HG03095 (cell line): ENCODE results near the gene ICOS.

Experiments used
- ATAC-seq: cut with Tn5 transposase; IDR thresholded peaks from one replicate; pipeline ENCODE4 v1.9.1; 2021; ENCODE audit warnings: moderate library complexity; ENCODE audit not compliant: unreplicated experiment

The ICOS gene

DNA sequence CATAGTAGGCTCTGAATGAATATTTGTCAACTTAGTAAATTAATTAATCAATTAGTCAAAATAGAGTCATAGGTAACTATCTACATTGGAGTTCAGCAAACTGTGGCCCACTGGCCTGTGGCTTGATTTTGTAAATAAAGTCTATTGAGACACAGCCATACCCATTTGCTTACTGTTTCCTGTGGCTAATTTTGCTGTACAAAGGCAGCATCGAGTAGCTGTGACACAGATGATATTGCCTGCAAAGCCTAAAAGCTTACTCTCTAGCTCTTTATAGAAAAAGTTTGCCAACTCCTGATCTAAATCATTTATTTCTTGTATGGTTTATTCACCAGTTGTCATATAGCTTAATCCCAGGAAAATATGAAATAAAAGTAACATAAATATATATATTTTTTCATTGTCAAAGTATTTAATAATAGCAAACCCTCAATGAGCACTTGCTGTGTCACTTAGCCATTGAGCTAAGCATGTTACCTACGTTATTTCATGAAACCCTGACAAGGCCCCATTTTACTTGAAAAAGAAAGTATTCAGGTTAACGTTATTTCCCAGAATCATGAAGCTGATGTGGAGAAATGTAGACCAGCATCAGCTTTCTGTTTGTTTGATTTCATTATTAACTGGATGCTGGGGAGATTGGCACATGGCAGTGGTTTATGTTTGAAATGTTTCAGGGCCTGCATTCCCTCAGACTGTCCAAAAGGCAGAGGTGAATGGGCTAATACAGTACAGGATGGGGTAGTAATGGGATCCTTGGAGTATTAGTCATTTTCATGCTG is 69.6 kb downstream of the ICOS start:
- ATAC-seq: no peak

DNA sequence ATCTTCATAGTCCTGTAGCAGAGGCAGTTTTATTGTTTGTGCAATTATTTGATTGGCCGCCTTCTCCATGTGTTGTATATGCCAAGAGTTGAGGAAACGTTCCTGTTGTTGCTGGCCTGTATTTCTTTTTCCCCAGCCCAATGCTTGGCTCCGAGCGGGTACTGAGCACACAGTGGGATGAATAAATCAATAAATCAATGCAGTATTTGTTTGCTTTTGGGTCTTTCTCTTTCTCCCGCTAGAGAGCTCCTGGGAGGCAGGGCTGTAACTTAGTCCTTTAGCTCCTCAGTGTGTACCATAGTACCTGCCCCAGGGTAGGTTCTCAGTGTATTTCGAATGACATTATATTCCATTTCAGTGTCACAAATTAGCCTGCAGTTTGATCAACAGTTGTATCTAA is 71.8 kb downstream of the ICOS start:
- no peak for ATAC-seq

DNA sequence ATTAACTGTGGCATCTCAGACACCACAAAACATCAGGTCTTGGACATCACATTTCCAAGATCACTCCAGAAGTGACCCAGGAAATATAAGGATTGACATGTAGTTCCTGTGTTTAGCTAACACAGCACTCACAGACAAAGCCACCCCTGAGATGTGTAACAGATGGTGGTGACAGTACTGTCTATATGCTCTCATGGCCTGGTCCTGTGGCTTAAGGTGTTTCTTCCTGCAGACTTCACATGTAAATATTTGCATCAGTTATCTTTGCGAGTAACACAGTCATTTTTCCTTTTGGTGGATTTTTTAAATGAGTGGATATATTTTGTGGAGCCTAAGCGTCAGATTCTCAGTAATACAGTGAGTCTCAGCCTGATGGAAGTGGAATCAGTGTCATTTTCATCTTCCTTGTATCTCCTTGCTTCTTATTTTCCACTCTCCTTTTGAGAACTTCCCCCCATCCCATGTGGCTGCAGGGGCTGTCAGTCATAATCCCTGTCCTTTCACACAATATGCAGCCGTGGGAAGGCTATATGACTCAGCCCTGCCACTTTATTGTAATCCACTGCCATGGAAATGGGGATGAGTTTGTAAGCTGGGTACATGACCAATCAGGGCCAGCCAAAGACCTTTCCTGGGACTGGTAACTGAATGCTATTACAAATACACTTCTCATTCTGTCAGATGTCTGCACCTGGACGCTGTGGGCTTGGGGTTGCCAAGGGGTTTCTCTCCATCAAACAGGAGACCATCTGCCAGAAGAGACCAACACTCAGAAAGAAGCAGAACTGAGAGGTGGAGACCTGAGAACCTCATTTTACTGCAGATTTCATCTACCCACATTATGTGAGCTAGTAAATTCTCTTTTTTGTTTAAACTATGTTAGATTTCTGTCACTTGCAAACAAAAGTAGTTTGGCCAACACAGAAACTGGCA is 74.3 kb downstream of the ICOS start:
- no peak for ATAC-seq
